ENCODE results near the gene MYLK. TPM values are rescaled to one million over a fixed set of nuclear protein-coding genes. Genes with fewer than 3 reads are reported as not detected.
"Not testable (repeated sequence)": the region's sequence is repeated elsewhere in the genome, so short reads cannot be mapped to it uniquely, and the experiment has no call there.

MYLK gene
- polyA plus RNA-seq, 4 donors = 129 to 170 (median 136) TPM

- no peak for DNase-seq (ENCODE audit: low read depth in 4 of 4, low spot score in 3 of 4)
Observed at GRCh38 chr3:123753286-123753685, 130.8 kb downstream of the MYLK start.

GRCh38 chr3:123752228-123752627, 131.9 kb downstream of the MYLK start:
- DNase-seq (ENCODE audit: low read depth in 4 of 4, low spot score in 3 of 4) = no peak

GRCh38 chr3:123751433-123751832, 132.7 kb downstream of the MYLK start:
- DNase-seq (ENCODE audit: low read depth in 4 of 4, low spot score in 3 of 4) = no peak

- no peak for DNase-seq (ENCODE audit: low read depth in 4 of 4, low spot score in 3 of 4)
Observed at GRCh38 chr3:123750659-123751420, 133.3 kb downstream of the MYLK start.

- DNase-seq (ENCODE audit: low read depth in 4 of 4, low spot score in 3 of 4) = no peak
Observed at GRCh38 chr3:123750209-123750608, 133.9 kb downstream of the MYLK start.

- no peak for DNase-seq (ENCODE audit: low read depth in 4 of 4, low spot score in 3 of 4)
Observed at GRCh38 chr3:123749711-123750110, 134.4 kb downstream of the MYLK start.

GRCh38 chr3:123745184-123745855, 138.8 kb downstream of the MYLK start:
- DNase-seq (ENCODE audit: low read depth in 4 of 4, low spot score in 3 of 4) = no peak

- DNase-seq (ENCODE audit: low read depth in 4 of 4, low spot score in 3 of 4) = no peak
Observed at GRCh38 chr3:123744064-123744463, 140.1 kb downstream of the MYLK start.

GRCh38 chr3:123743121-123743520, 141.0 kb downstream of the MYLK start:
- DNase-seq (ENCODE audit: low read depth in 4 of 4, low spot score in 3 of 4) = no peak

GRCh38 chr3:123741041-123741511, 143.1 kb downstream of the MYLK start:
- DNase-seq (ENCODE audit: low read depth in 4 of 4, low spot score in 3 of 4) = no peak

- DNase-seq (ENCODE audit: low read depth in 4 of 4, low spot score in 3 of 4) = no peak
Observed at GRCh38 chr3:123740391-123740822, 143.7 kb downstream of the MYLK start.

- DNase-seq (ENCODE audit: low read depth in 4 of 4, low spot score in 3 of 4) = no peak
Observed at GRCh38 chr3:123739754-123740153, 144.4 kb downstream of the MYLK start.

- DNase-seq (ENCODE audit: low read depth in 4 of 4, low spot score in 3 of 4) = no peak
Observed at GRCh38 chr3:123739106-123739505, 145.0 kb downstream of the MYLK start.

GRCh38 chr3:123738522-123738921, 145.6 kb downstream of the MYLK start:
- DNase-seq (ENCODE audit: low read depth in 4 of 4, low spot score in 3 of 4) = not testable (repeated sequence)

GRCh38 chr3:123737168-123737567, 147.0 kb downstream of the MYLK start:
- DNase-seq (ENCODE audit: low read depth in 4 of 4, low spot score in 3 of 4) = no peak

GRCh38 chr3:123735456-123735855, 148.7 kb downstream of the MYLK start:
- DNase-seq (ENCODE audit: low read depth in 4 of 4, low spot score in 3 of 4) = no peak

GRCh38 chr3:123734527-123734902, 149.6 kb downstream of the MYLK start:
- no peak for DNase-seq (ENCODE audit: low read depth in 4 of 4, low spot score in 3 of 4)

- DNase-seq (ENCODE audit: low read depth in 4 of 4, low spot score in 3 of 4) = no peak
Observed at GRCh38 chr3:123733805-123734526, 150.2 kb downstream of the MYLK start.

- DNase-seq (ENCODE audit: low read depth in 4 of 4, low spot score in 3 of 4) = no peak
Observed at GRCh38 chr3:123733341-123733740, 150.8 kb downstream of the MYLK start.

GRCh38 chr3:123732447-123732846, 151.7 kb downstream of the MYLK start:
- no peak for DNase-seq (ENCODE audit: low read depth in 4 of 4, low spot score in 3 of 4)

- no peak for DNase-seq (ENCODE audit: low read depth in 4 of 4, low spot score in 3 of 4)
Observed at GRCh38 chr3:123730829-123731228, 153.3 kb downstream of the MYLK start.

Measured in left renal pelvis (tissue), 4 donors.